Kidney (tissue), 14 donors: ENCODE measurements around the gene CDK5R1. TPM values are rescaled to one million over a fixed set of nuclear protein-coding genes. Genes with fewer than 3 reads are reported as not detected.

Experiments
- DNase-seq, 5 donors: peaks; one replicate each; pipeline ENCODE4 v3.0.0-alpha.2; 2013 to 2020
- FAIRE-seq: peaks from 2 replicates; lab custom pipeline; 2012; peaks lifted over from hg19 to GRCh38; lab: Jason Lieb, UNC
- H3K27ac ChIP-seq, 2 donors: one replicate each; pipeline ENCODE4 v1.7.0; 2013; ENCODE audit warnings: low read depth in 2 of 2, low read length in 2 of 2, inconsistent platforms in 1 of 2
- H3K27me3 ChIP-seq: one replicate; pipeline ENCODE4 v1.7.1; 2013; ENCODE audit warnings: low read length, inconsistent platforms; ENCODE audit not compliant: control insufficient read depth, insufficient read depth
- H3K36me3 ChIP-seq, 3 donors: one replicate each; pipeline versions ENCODE4 v1.7.0 to v1.7.1; 2013; ENCODE audit warnings: low read length in 3 of 3, control low read depth in 1 of 3, inconsistent platforms in 1 of 3; ENCODE audit not compliant: insufficient read depth in 3 of 3, control insufficient read depth in 2 of 3
- H3K4me1 ChIP-seq, 3 donors: one replicate each; pipeline versions ENCODE4 v1.7.0 to v1.7.1; 2013; ENCODE audit warnings: low read length in 3 of 3, inconsistent platforms in 1 of 3, low read depth in 1 of 3; ENCODE audit not compliant: control insufficient read depth in 2 of 3, insufficient read depth in 2 of 3
- H3K4me3 ChIP-seq, 3 donors: one replicate each; pipeline versions ENCODE4 v1.7.0 to v1.8.1; 2013; ENCODE audit warnings: low read length in 3 of 3, control low read depth in 1 of 3, inconsistent platforms in 1 of 3
- H3K9ac ChIP-seq, 3 donors: one replicate each; pipeline versions ENCODE4 v1.7.0 to v1.7.1; 2013; ENCODE audit warnings: low read length in 3 of 3, control low read depth in 1 of 3, inconsistent platforms in 1 of 3
- H3K9me3 ChIP-seq, 3 donors: one replicate each; pipeline versions ENCODE4 v1.7.0 to v1.7.1; 2013; ENCODE audit warnings: low read length in 3 of 3, control low read depth in 1 of 3, inconsistent platforms in 1 of 3; ENCODE audit not compliant: control insufficient read depth in 2 of 3, insufficient read depth in 1 of 3
- intact Hi-C: fragments of 100-400 bp; cut with DNase I; formaldehyde crosslinking; loops from one replicate; pipeline ENCODE4 v1.11.1; 2022
- polyA plus RNA-seq: library from polyadenylated mRNA; stranded (reverse); fragments of 350-450 nt; fragmentation: Illumina TruSeq; extraction: RNeasy Lipid Tissue Mini Kit (QIAGEN cat#74804); gene quantifications from one replicate; pipeline ENCODE4 v1.2.3, GENCODE V29; 2014; ENCODE audit warnings: low read depth, low replicate concordance; ENCODE audit not compliant: insufficient read depth
- total RNA-seq: library from RNA; stranded (reverse); fragmentation: NEBNext Ultra II Directional; extraction: Animal tissue kit (Norgen Biotek cat#: 25700); gene quantifications from one replicate; pipeline ENCODE4 v1.2.1, GENCODE V29; 2021
- TF ChIP-seq, protein P1 (sequence below): IDR thresholded peaks from 3 replicates; pipeline ENCODE4 v1.5.1; 2012; ENCODE audit warnings: mild to moderate bottlenecking, moderate library complexity, borderline replicate concordance; ENCODE audit not compliant: insufficient read depth; ENCODE audit errors: extremely low read depth
- donor health status: control.
- donor health status: control.
- donor health status: control.
- donor health status: control.
- donor health status: control.
- donor health status: DM: yes; HTN: yes; CAD: no.
- donor health status: Normal renal cell carcinoma (clear cell type).

The CDK5R1 gene
- total and polyA plus RNA-seq, 2 donors from 2014 or later: 0.67 to 1.5 TPM

DNA sequence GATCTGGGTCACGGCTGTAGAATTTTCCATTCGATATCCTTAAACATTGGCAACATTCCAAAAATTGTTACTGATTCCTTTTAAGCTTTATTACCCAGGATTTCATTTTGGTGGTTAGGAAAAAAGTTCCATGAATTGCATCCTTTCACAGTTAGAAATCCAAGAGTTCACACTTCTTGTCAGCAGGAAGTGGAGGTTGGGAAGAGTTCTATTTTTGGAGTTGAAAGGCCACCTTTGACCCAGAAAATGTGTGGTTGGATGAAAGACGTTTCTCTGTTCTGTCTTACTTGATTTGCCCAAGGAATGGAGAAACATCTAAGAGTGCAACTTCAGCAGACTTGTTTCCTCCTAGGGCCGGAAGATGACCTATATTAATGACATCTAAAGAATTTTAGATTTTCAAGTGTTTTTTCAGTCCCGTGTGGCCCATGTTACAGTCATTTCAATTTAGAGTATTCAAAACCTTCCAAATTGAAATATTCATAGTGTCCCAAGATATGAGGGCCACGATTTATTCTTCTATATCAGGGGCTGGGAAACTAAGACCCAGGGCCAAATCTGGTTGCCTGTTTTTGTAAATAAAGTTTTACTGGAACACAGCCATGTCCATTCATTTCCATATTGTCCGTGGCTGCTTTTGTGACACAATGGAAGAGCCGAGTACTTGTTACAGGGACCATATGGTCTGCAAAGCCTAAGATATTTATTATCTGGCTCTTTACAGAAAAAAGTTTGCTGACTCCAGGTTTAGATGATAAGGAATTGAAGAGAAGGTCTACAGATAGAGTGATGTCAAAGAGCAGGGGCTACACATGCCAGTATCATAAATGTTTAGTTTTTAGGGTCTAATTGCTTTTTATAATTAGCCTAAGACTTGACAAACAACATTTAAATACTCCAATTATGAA is 50.2 kb downstream of the CDK5R1 start:
- no peaks in the 10 kb centered on the region for H3K27me3 ChIP-seq
- no peak overlapping the region for H3K4me3 ChIP-seq
- H3K9me3 ChIP-seq: no peaks in the 10 kb centered on the region
- no peaks in the 10 kb centered on the region for H3K36me3 ChIP-seq
- no peak for FAIRE-seq
- DNase-seq: peak in 1 of 5 donors; percentile 39
- H3K27ac ChIP-seq: no peak overlapping the region
- peaks cover 0 to 3% (median 0%) of the 10 kb centered on the region in 3 donors for H3K4me1 ChIP-seq
- intact Hi-C loops: no loop called here
- no peak overlapping the region for H3K9ac ChIP-seq
- TF ChIP-seq, protein P1, sequence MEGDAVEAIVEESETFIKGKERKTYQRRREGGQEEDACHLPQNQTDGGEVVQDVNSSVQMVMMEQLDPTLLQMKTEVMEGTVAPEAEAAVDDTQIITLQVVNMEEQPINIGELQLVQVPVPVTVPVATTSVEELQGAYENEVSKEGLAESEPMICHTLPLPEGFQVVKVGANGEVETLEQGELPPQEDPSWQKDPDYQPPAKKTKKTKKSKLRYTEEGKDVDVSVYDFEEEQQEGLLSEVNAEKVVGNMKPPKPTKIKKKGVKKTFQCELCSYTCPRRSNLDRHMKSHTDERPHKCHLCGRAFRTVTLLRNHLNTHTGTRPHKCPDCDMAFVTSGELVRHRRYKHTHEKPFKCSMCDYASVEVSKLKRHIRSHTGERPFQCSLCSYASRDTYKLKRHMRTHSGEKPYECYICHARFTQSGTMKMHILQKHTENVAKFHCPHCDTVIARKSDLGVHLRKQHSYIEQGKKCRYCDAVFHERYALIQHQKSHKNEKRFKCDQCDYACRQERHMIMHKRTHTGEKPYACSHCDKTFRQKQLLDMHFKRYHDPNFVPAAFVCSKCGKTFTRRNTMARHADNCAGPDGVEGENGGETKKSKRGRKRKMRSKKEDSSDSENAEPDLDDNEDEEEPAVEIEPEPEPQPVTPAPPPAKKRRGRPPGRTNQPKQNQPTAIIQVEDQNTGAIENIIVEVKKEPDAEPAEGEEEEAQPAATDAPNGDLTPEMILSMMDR: no peak

Other genes starting within 250 kb of the CDK5R1 start
- 0.13 TPM for gene RHBDL3, start 221.2 kb upstream of the CDK5R1 start, total RNA-seq
- 0.11 TPM for gene RHBDL3, start 221.2 kb upstream of the CDK5R1 start, polyA plus RNA-seq
- 19.4 TPM for gene C17orf75, start 144.8 kb upstream of the CDK5R1 start, total RNA-seq
- 31.6 TPM for gene C17orf75, start 144.8 kb upstream of the CDK5R1 start, polyA plus RNA-seq
- gene ZNF207, start 136.8 kb upstream of the CDK5R1 start, total RNA-seq: 150 TPM
- gene ZNF207, start 136.8 kb upstream of the CDK5R1 start, polyA plus RNA-seq: 54.3 TPM
- gene PSMD11, start 42.5 kb upstream of the CDK5R1 start, total RNA-seq: 67.5 TPM
- gene PSMD11, start 42.5 kb upstream of the CDK5R1 start, polyA plus RNA-seq: 65.1 TPM